ENCODE measurements around the gene NOL9. TPM values are rescaled to one million over a fixed set of nuclear protein-coding genes. Genes with fewer than 3 reads are reported as not detected.
A peak's percentile ranks its signal among the peaks of the same experiment; 100 is the strongest.

The NOL9 gene
- total and polyA plus RNA-seq, 9 of the 15 experiments (the other 6 are each of a cell fraction or from before 2014, with no cell fraction given): 5.6 to 76.5 (median 47.3) TPM

DNA sequence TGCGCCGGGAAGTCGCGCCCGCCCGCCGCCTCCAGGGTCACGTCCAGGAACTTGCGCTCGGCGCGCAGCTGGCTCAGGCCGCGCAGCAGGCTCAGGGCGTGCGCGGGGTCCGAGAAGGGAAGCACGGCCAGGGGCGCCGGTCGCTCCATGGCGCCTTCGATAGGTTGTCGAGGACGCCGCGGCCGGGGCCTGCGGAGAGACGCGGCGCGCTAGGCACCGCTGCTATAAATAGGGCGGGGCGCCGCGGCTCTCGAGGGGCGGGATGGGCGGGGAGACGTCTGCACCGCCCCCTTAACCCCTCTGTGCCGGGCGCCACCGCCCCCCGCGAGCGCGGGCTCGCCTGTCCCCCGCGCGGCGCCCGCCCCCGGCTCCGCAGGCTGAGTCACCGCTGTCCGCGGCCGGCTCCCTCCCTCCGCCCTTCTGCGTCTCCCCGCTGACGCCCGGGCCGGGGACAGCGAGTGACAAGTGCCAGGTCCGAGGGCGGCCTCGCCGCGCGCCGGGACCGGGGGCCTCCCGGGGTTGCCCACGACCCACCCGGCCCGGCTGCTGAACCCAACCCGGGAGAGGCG lies 48.4 kb upstream of the NOL9 start, which contains the start of gene KLHL21 (continued):
- TF ChIP-seq RREB1 (CRISPR knock-in tag; IDR thresholded peaks at IDR 0.05): no peak
- peak; percentile 98 for TF ChIP-seq VEZF1 (CRISPR knock-in tag; IDR thresholded peaks at IDR 0.05)
- no peak; the same call in 1 of the 2 replicates for TF ChIP-seq E2F1 (CRISPR knock-in tag; IDR thresholded peaks at IDR 0.05)
- no peak for TF ChIP-seq HMG20B (CRISPR knock-in tag; IDR thresholded peaks at IDR 0.05)
- TF ChIP-seq CREB3L1 (IDR thresholded peaks at IDR 0.05; ENCODE audit: borderline replicate concordance, low read depth): 0 out of 2 replicates have a peak, but pooled peaks have one; percentile 5
- TF ChIP-seq E2F3 (CRISPR knock-in tag; IDR thresholded peaks at IDR 0.05): peak; percentile 39; the same call in 1 of the 2 replicates
- peak; percentile 66 to 68; a peak in 3 of 4 replicates for TF ChIP-seq NRF1 (conservative IDR thresholded peaks at IDR 0.05 in 1 of 2, IDR thresholded peaks at IDR 0.05 in 1 of 2)
- TF ChIP-seq RAD21 (CRISPR knock-in tag; conservative IDR thresholded peaks at IDR 0.05 in 1 of 2, IDR thresholded peaks at IDR 0.05 in 1 of 2): no peak
- TF ChIP-seq ZNF512 (tag; IDR thresholded peaks at IDR 0.05): no peak
- TF ChIP-seq USF2 (CRISPR knock-in tag; IDR thresholded peaks at IDR 0.05): no peak
- TF ChIP-seq CREB1 (IDR thresholded peaks at IDR 0.05): peak; percentile 52
- TF ChIP-seq CREB1 (CRISPR knock-in tag; IDR thresholded peaks at IDR 0.05): peak; percentile 66; the same call in 1 of the 2 replicates
- no peak for TF ChIP-seq HLTF (IDR thresholded peaks at IDR 0.05)
- TF ChIP-seq ATF7 (IDR thresholded peaks at IDR 0.05): no peak; the same call in 1 of the 2 replicates
- no peak for TF ChIP-seq TFAM (CRISPR knock-in tag; conservative IDR thresholded peaks at IDR 0.05)
